GM23338 (cell line): ENCODE data around the gene DAAM2.

Experiments used
- CREB1 ChIP-seq: fragments of 250-450 bp; sonication (Bioruptor Pico); IDR thresholded peaks from 2 replicates; pipeline ENCODE4 v1.5.0; 2020; ENCODE audit warnings: low read depth, mild to moderate bottlenecking, moderate library complexity
- EZH2 ChIP-seq: fragments of 200-600 bp; sonication (generic); IDR thresholded peaks from one replicate; pipeline ENCODE4 v1.8.0; 2017; ENCODE audit warnings: antibody characterized with exemption, mild to moderate bottlenecking, low read depth; ENCODE audit not compliant: unreplicated experiment
- EZH2phosphoT487 ChIP-seq: fragments of 200-600 bp; sonication (generic); IDR thresholded peaks from one replicate; pipeline ENCODE4 v1.8.1; 2018; ENCODE audit warnings: antibody characterized with exemption; ENCODE audit not compliant: unreplicated experiment
- JUNB ChIP-seq: IDR thresholded peaks from one replicate; pipeline ENCODE4 v1.6.1; 2016; ENCODE audit warnings: antibody characterized with exemption; ENCODE audit not compliant: unreplicated experiment
- NANOG ChIP-seq: IDR thresholded peaks from 2 replicates; pipeline ENCODE4 v1.6.1; 2016; ENCODE audit warnings: antibody characterized with exemption, borderline replicate concordance
- POLR2AphosphoS5 ChIP-seq: IDR thresholded peaks from 2 replicates; pipeline ENCODE4 v1.6.1; 2016; ENCODE audit warnings: antibody characterized with exemption, low read depth
- STAT1 ChIP-seq: IDR thresholded peaks from one replicate; pipeline ENCODE4 v1.6.1; 2016; ENCODE audit warnings: antibody characterized with exemption; ENCODE audit not compliant: unreplicated experiment
- ZNF114 ChIP-seq: fragments of 250-450 bp; sonication (Bioruptor Pico); IDR thresholded peaks from 2 replicates; pipeline ENCODE4 v1.5.0; 2020; ENCODE audit warnings: mild to moderate bottlenecking, moderate library complexity
- ZNF331 ChIP-seq: fragments of 250-450 bp; sonication (Bioruptor Pico); IDR thresholded peaks from 2 replicates; pipeline ENCODE4 v1.5.0; 2020; ENCODE audit warnings: low read depth, mild to moderate bottlenecking, moderate library complexity
- TF ChIP-seq, protein P1 (sequence below), 2 experiments: fragments of 200-600 bp in 1 of 2; sonication (generic) in 1 of 2; conservative IDR thresholded peaks; 2 replicates each; pipeline versions ENCODE4 v1.5.1 to v1.6.1; 2016 to 2017; ENCODE audit warnings: antibody characterized with exemption in 2 of 2, low read depth in 2 of 2, mild to moderate bottlenecking in 2 of 2, moderate library complexity in 1 of 2
- TF ChIP-seq, protein P2 (sequence below): IDR thresholded peaks from one replicate; pipeline ENCODE4 v1.6.1; 2018; ENCODE audit warnings: antibody characterized with exemption; ENCODE audit not compliant: unreplicated experiment
- TF ChIP-seq, protein P3 (sequence below): IDR thresholded peaks from 2 replicates; pipeline ENCODE4 v1.6.1; 2016; ENCODE audit warnings: antibody characterized with exemption
- TF ChIP-seq, protein P4 (sequence below): fragments of 250-450 bp; sonication (Bioruptor Pico); IDR thresholded peaks from 2 replicates; pipeline ENCODE4 v1.5.0; 2020; ENCODE audit warnings: mild to moderate bottlenecking, moderate library complexity

DNA sequence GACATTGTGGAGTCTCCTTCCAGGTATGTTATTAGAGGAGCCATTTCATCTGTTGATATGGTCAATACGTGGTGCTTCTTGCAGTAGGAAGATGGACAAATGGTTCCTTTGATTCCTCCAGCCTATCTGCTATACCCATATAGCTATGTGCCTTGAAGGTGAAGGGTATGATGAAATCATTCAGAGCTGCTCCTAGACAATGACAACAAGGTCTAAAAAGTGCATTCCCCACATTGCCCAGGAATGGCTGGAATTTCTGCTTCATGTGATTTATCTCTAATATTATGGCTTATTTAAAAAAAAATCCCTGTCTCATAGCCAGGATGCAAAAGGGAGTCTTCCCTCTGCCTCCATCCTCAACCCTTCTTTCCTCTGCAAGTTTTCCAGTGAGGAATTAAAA is 14.1 kb downstream of the DAAM2 start:
- TF ChIP-seq, protein P1, sequence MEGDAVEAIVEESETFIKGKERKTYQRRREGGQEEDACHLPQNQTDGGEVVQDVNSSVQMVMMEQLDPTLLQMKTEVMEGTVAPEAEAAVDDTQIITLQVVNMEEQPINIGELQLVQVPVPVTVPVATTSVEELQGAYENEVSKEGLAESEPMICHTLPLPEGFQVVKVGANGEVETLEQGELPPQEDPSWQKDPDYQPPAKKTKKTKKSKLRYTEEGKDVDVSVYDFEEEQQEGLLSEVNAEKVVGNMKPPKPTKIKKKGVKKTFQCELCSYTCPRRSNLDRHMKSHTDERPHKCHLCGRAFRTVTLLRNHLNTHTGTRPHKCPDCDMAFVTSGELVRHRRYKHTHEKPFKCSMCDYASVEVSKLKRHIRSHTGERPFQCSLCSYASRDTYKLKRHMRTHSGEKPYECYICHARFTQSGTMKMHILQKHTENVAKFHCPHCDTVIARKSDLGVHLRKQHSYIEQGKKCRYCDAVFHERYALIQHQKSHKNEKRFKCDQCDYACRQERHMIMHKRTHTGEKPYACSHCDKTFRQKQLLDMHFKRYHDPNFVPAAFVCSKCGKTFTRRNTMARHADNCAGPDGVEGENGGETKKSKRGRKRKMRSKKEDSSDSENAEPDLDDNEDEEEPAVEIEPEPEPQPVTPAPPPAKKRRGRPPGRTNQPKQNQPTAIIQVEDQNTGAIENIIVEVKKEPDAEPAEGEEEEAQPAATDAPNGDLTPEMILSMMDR (conservative IDR thresholded peaks at IDR 0.05; ENCODE audit: low read depth in 2 of 2), result no peak
- TF ChIP-seq EZH2, result no peak
- TF ChIP-seq STAT1, result no peak
- TF ChIP-seq, protein P2, sequence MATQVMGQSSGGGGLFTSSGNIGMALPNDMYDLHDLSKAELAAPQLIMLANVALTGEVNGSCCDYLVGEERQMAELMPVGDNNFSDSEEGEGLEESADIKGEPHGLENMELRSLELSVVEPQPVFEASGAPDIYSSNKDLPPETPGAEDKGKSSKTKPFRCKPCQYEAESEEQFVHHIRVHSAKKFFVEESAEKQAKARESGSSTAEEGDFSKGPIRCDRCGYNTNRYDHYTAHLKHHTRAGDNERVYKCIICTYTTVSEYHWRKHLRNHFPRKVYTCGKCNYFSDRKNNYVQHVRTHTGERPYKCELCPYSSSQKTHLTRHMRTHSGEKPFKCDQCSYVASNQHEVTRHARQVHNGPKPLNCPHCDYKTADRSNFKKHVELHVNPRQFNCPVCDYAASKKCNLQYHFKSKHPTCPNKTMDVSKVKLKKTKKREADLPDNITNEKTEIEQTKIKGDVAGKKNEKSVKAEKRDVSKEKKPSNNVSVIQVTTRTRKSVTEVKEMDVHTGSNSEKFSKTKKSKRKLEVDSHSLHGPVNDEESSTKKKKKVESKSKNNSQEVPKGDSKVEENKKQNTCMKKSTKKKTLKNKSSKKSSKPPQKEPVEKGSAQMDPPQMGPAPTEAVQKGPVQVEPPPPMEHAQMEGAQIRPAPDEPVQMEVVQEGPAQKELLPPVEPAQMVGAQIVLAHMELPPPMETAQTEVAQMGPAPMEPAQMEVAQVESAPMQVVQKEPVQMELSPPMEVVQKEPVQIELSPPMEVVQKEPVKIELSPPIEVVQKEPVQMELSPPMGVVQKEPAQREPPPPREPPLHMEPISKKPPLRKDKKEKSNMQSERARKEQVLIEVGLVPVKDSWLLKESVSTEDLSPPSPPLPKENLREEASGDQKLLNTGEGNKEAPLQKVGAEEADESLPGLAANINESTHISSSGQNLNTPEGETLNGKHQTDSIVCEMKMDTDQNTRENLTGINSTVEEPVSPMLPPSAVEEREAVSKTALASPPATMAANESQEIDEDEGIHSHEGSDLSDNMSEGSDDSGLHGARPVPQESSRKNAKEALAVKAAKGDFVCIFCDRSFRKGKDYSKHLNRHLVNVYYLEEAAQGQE, result no peak
- TF ChIP-seq EZH2phosphoT487, result no peak
- TF ChIP-seq POLR2AphosphoS5, result no peak
- TF ChIP-seq, protein P3, sequence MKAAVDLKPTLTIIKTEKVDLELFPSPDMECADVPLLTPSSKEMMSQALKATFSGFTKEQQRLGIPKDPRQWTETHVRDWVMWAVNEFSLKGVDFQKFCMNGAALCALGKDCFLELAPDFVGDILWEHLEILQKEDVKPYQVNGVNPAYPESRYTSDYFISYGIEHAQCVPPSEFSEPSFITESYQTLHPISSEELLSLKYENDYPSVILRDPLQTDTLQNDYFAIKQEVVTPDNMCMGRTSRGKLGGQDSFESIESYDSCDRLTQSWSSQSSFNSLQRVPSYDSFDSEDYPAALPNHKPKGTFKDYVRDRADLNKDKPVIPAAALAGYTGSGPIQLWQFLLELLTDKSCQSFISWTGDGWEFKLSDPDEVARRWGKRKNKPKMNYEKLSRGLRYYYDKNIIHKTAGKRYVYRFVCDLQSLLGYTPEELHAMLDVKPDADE, result no peak
- TF ChIP-seq ZNF114 (CRISPR knock-in tag), result no peak
- no peak for TF ChIP-seq JUNB
- no peak for TF ChIP-seq CREB1 (CRISPR knock-in tag)
- no peak for TF ChIP-seq ZNF331 (CRISPR knock-in tag)
- TF ChIP-seq NANOG, result no peak
- TF ChIP-seq, protein P4, sequence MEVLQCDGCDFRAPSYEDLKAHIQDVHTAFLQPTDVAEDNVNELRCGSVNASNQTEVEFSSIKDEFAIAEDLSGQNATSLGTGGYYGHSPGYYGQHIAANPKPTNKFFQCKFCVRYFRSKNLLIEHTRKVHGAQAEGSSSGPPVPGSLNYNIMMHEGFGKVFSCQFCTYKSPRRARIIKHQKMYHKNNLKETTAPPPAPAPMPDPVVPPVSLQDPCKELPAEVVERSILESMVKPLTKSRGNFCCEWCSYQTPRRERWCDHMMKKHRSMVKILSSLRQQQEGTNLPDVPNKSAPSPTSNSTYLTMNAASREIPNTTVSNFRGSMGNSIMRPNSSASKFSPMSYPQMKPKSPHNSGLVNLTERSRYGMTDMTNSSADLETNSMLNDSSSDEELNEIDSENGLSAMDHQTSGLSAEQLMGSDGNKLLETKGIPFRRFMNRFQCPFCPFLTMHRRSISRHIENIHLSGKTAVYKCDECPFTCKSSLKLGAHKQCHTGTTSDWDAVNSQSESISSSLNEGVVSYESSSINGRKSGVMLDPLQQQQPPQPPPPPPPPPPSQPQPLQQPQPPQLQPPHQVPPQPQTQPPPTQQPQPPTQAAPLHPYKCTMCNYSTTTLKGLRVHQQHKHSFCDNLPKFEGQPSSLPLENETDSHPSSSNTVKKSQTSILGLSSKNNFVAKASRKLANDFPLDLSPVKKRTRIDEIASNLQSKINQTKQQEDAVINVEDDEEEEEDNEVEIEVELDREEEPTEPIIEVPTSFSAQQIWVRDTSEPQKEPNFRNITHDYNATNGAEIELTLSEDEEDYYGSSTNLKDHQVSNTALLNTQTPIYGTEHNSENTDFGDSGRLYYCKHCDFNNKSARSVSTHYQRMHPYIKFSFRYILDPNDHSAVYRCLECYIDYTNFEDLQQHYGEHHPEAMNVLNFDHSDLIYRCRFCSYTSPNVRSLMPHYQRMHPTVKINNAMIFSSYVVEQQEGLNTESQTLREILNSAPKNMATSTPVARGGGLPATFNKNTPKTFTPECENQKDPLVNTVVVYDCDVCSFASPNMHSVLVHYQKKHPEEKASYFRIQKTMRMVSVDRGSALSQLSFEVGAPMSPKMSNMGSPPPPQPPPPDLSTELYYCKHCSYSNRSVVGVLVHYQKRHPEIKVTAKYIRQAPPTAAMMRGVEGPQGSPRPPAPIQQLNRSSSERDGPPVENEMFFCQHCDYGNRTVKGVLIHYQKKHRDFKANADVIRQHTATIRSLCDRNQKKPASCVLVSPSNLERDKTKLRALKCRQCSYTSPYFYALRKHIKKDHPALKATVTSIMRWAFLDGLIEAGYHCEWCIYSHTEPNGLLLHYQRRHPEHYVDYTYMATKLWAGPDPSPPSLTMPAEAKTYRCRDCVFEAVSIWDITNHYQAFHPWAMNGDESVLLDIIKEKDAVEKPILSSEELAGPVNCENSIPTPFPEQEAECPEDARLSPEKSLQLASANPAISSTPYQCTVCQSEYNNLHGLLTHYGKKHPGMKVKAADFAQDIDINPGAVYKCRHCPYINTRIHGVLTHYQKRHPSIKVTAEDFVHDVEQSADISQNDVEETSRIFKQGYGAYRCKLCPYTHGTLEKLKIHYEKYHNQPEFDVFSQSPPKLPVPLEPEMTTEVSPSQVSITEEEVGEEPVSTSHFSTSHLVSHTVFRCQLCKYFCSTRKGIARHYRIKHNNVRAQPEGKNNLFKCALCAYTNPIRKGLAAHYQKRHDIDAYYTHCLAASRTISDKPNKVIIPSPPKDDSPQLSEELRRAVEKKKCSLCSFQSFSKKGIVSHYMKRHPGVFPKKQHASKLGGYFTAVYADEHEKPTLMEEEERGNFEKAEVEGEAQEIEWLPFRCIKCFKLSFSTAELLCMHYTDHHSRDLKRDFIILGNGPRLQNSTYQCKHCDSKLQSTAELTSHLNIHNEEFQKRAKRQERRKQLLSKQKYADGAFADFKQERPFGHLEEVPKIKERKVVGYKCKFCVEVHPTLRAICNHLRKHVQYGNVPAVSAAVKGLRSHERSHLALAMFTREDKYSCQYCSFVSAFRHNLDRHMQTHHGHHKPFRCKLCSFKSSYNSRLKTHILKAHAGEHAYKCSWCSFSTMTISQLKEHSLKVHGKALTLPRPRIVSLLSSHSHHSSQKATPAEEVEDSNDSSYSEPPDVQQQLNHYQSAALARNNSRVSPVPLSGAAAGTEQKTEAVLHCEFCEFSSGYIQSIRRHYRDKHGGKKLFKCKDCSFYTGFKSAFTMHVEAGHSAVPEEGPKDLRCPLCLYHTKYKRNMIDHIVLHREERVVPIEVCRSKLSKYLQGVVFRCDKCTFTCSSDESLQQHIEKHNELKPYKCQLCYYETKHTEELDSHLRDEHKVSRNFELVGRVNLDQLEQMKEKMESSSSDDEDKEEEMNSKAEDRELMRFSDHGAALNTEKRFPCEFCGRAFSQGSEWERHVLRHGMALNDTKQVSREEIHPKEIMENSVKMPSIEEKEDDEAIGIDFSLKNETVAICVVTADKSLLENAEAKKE (CRISPR knock-in tag), result no peak
